HG02981 (cell line): Measurements from ENCODE around the gene RFT1.

Source experiments
- ATAC-seq: cut with Tn5 transposase; IDR thresholded peaks from one replicate; pipeline ENCODE4 v1.9.1; 2021; ENCODE audit warnings: mild to moderate bottlenecking, moderate library complexity; ENCODE audit not compliant: unreplicated experiment

The RFT1 gene

GRCh38 chr3:53038679-53039375, 91.4 kb downstream of the RFT1 start:
- no peak for ATAC-seq
